HepG2 (cell line): ENCODE measurements around the gene OR1F1. TPM values are rescaled to one million over a fixed set of nuclear protein-coding genes. Genes with fewer than 3 reads are reported as not detected.

ENCODE experiments used
- GABPA ChIP-seq, 2 experiments: IDR thresholded peaks; 2 replicates each; pipeline ENCODE4 v1.6.1; 2011 to 2016; ENCODE audit warnings: low read depth in 2 of 2, low read length in 1 of 2, missing biosample characterization in 1 of 2, missing genetic modification characterization in 1 of 2
- GATAD2A ChIP-seq: IDR thresholded peaks from 2 replicates; pipeline ENCODE4 v1.6.1; 2016
- NFE2 ChIP-seq: sonication (generic); formaldehyde crosslinking; IDR thresholded peaks from 2 replicates; pipeline ENCODE4 v1.4.0; 2020; ENCODE audit warnings: missing genetic modification reagents
- NFIC ChIP-seq: IDR thresholded peaks from 2 replicates; pipeline ENCODE4 v1.6.1; 2012; ENCODE audit warnings: mild to moderate bottlenecking, low read length, inconsistent platforms
- NONO ChIP-seq, 2 experiments: fragments of 450-650 bp in 1 of 2; sonication (generic) in 1 of 2; formaldehyde crosslinking in 1 of 2; IDR thresholded peaks in 1 of 2; conservative IDR thresholded peaks in 1 of 2; 2 replicates each; pipeline versions ENCODE4 v1.6.1 to v1.8.0; 2017 to 2022; ENCODE audit warnings: mild to moderate bottlenecking in 1 of 2, missing genetic modification reagents in 1 of 2, moderate library complexity in 1 of 2
- TBL1XR1 ChIP-seq: fragments of 150-350 bp; IDR thresholded peaks from 2 replicates; pipeline ENCODE4 v1.6.1; 2014; ENCODE audit warnings: borderline replicate concordance, low read length; ENCODE audit not compliant: partially characterized antibody
- TOPORS ChIP-seq: sonication (generic); formaldehyde crosslinking; IDR thresholded peaks from 2 replicates; pipeline ENCODE4 v1.8.0; 2023; ENCODE audit warnings: mild to moderate bottlenecking, missing genetic modification reagents
- ZBTB34 ChIP-seq: sonication (generic); formaldehyde crosslinking; IDR thresholded peaks from 2 replicates; pipeline ENCODE4 v1.8.0; 2022; ENCODE audit warnings: mild to moderate bottlenecking, missing genetic modification reagents
- ZNF567 ChIP-seq: sonication (generic); formaldehyde crosslinking; IDR thresholded peaks from 2 replicates; pipeline ENCODE4 v1.8.1; 2023; ENCODE audit warnings: mild to moderate bottlenecking, missing genetic modification reagents, borderline replicate concordance
- ZNF574 ChIP-seq: sonication (generic); formaldehyde crosslinking; IDR thresholded peaks from 2 replicates; pipeline ENCODE4 v1.4.0; 2020; ENCODE audit warnings: missing genetic modification reagents
- polyA plus RNA-seq, 8 experiments: library from polyadenylated mRNA; depleted of rRNA in 3 of 8; stranded (reverse) in 7 of 8; unstranded in 1 of 8; fragments of >200 nt; fragmentation: Illumina TruSeq in 4 of 8; extraction: Trizol in 4 of 8; gene quantifications; 2 replicates each; pipeline versions ENCODE4 v1.2.1 to v1.2.3, GENCODE V29; 2011 to 2016; ENCODE audit warnings: low read depth in 4 of 8, missing spikeins in 1 of 8, mixed read lengths in 1 of 8; ENCODE audit not compliant: insufficient read depth in 1 of 8
- total RNA-seq, 5 experiments: library from RNA; depleted of rRNA; stranded (reverse); fragments of >200 nt; fragmentation: Illumina TruSeq; extraction: Trizol; gene quantifications; 2 replicates each; pipeline ENCODE4 v1.2.3, GENCODE V29; 2016; ENCODE audit warnings: low read depth in 1 of 5
- TF ChIP-seq, protein P1 (sequence below): IDR thresholded peaks from 2 replicates; pipeline ENCODE4 v1.6.1; 2016; ENCODE audit warnings: low read depth, missing genetic modification reagents, missing compliant biosample characterization
- TF ChIP-seq, protein P2 (sequence below): sonication (generic); formaldehyde crosslinking; IDR thresholded peaks from 2 replicates; pipeline ENCODE4 v1.4.0; 2020; ENCODE audit warnings: mild to moderate bottlenecking, missing genetic modification reagents, borderline replicate concordance

OR1F1 gene
- total and polyA plus RNA-seq, 2 of the 13 experiments (the other 11 are each of a cell fraction or from before 2014, with no cell fraction given), result 0.90 TPM; not detected in 1

DNA sequence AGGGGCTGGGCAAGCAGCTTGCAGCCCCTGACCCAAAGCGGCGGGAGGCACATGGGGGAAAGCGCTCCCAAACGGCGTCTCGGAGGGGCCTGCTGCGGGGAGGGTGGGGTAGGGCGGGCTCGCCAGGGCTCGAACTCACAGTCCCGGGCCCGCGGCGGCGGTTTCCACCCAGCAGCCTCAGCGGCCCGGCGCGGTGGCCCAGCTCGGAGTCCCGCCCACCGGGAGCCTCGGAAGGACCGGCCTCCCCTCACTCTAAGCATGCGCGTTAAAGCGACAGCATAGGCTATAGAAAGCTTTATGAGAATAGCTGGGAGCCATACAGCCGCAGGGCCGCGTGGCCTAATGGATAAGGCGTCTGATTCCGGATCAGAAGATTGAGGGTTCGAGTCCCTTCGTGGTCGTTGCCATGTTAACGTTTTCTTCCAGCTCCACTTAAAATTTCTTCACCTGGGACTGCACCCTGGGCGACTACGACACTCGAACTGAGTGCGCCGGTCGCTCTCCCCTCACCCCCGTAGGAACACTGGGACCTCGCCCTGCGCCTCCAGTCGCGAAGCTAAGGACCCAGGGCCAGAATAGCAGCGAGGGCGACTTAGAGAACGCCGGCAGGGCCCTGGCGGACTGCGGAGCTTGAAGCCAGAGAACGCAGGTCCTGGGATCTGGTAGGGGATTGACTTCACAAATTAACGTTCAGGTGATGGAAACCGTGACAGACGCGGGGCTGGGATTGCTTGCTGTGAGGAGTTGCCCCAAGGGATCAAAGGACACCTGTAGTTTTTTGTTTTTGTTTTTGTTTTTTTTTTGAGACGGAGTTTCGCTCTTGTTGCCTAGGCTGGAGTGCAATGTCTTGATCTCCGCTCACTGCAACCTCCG is 37.4 kb upstream of the OR1F1 start (continued):
- TF ChIP-seq, protein P1, sequence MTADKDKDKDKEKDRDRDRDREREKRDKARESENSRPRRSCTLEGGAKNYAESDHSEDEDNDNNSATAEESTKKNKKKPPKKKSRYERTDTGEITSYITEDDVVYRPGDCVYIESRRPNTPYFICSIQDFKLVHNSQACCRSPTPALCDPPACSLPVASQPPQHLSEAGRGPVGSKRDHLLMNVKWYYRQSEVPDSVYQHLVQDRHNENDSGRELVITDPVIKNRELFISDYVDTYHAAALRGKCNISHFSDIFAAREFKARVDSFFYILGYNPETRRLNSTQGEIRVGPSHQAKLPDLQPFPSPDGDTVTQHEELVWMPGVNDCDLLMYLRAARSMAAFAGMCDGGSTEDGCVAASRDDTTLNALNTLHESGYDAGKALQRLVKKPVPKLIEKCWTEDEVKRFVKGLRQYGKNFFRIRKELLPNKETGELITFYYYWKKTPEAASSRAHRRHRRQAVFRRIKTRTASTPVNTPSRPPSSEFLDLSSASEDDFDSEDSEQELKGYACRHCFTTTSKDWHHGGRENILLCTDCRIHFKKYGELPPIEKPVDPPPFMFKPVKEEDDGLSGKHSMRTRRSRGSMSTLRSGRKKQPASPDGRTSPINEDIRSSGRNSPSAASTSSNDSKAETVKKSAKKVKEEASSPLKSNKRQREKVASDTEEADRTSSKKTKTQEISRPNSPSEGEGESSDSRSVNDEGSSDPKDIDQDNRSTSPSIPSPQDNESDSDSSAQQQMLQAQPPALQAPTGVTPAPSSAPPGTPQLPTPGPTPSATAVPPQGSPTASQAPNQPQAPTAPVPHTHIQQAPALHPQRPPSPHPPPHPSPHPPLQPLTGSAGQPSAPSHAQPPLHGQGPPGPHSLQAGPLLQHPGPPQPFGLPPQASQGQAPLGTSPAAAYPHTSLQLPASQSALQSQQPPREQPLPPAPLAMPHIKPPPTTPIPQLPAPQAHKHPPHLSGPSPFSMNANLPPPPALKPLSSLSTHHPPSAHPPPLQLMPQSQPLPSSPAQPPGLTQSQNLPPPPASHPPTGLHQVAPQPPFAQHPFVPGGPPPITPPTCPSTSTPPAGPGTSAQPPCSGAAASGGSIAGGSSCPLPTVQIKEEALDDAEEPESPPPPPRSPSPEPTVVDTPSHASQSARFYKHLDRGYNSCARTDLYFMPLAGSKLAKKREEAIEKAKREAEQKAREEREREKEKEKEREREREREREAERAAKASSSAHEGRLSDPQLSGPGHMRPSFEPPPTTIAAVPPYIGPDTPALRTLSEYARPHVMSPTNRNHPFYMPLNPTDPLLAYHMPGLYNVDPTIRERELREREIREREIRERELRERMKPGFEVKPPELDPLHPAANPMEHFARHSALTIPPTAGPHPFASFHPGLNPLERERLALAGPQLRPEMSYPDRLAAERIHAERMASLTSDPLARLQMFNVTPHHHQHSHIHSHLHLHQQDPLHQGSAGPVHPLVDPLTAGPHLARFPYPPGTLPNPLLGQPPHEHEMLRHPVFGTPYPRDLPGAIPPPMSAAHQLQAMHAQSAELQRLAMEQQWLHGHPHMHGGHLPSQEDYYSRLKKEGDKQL (CRISPR knock-in tag), result peak; percentile 49; the same call in 1 of the 2 replicates
- TF ChIP-seq NFIC (no peak; the same call in 1 of the 2 replicates), ZBTB34 (CRISPR knock-in tag) (peak; percentile 38; the same call in 1 of the 2 replicates), TOPORS (CRISPR knock-in tag) (peak; percentile 72; the same call in 1 of the 2 replicates), NFE2 (CRISPR knock-in tag) (no peak), GABPA (IDR thresholded peaks at IDR 0.05; ENCODE audit: low read depth, low read length) (no peak), GABPA (CRISPR knock-in tag; IDR thresholded peaks at IDR 0.05; ENCODE audit: low read depth) (0 out of 2 replicates have a peak, but pooled peaks have one; percentile 51), ZNF567 (CRISPR knock-in tag) (peak; percentile 86), ZNF574 (CRISPR knock-in tag) (peak; percentile 76), NONO (IDR thresholded peaks at IDR 0.05) (no peak), NONO (CRISPR knock-in tag; conservative IDR thresholded peaks at IDR 0.05) (peak; percentile 73), GATAD2A (CRISPR knock-in tag) (peak; percentile 78), TBL1XR1 (peak; percentile 84)
- TF ChIP-seq, protein P2, sequence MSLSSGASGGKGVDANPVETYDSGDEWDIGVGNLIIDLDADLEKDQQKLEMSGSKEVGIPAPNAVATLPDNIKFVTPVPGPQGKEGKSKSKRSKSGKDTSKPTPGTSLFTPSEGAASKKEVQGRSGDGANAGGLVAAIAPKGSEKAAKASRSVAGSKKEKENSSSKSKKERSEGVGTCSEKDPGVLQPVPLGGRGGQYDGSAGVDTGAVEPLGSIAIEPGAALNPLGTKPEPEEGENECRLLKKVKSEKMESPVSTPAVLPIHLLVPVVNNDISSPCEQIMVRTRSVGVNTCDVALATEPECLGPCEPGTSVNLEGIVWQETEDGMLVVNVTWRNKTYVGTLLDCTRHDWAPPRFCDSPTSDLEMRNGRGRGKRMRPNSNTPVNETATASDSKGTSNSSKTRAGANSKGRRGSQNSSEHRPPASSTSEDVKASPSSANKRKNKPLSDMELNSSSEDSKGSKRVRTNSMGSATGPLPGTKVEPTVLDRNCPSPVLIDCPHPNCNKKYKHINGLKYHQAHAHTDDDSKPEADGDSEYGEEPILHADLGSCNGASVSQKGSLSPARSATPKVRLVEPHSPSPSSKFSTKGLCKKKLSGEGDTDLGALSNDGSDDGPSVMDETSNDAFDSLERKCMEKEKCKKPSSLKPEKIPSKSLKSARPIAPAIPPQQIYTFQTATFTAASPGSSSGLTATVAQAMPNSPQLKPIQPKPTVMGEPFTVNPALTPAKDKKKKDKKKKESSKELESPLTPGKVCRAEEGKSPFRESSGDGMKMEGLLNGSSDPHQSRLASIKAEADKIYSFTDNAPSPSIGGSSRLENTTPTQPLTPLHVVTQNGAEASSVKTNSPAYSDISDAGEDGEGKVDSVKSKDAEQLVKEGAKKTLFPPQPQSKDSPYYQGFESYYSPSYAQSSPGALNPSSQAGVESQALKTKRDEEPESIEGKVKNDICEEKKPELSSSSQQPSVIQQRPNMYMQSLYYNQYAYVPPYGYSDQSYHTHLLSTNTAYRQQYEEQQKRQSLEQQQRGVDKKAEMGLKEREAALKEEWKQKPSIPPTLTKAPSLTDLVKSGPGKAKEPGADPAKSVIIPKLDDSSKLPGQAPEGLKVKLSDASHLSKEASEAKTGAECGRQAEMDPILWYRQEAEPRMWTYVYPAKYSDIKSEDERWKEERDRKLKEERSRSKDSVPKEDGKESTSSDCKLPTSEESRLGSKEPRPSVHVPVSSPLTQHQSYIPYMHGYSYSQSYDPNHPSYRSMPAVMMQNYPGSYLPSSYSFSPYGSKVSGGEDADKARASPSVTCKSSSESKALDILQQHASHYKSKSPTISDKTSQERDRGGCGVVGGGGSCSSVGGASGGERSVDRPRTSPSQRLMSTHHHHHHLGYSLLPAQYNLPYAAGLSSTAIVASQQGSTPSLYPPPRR (CRISPR knock-in tag), result peak; percentile 68; the same call in 1 of the 2 replicates
